SK-N-MC (cell line): Measurements from ENCODE around the gene PPP1R15B.

Experiments
- DNase-seq: peaks from one replicate; pipeline ENCODE4 v3.0.0-alpha.2; 2011; ENCODE audit warnings: low read depth, low spot score
- H3K27ac ChIP-seq: fragments of 200-600 bp; sonication (generic); 2 replicates; pipeline ENCODE4 v1.5.1; 2016; ENCODE audit warnings: mixed run types
- H3K36me3 ChIP-seq: fragments of 200-600 bp; sonication (generic); 2 replicates; pipeline ENCODE4 v1.6.1; 2017; ENCODE audit warnings: antibody characterized with exemption, low read length, mixed read lengths; ENCODE audit not compliant: insufficient read depth
- H3K4me3 ChIP-seq: fragments of 200-600 bp; sonication (generic); 2 replicates; pipeline ENCODE4 v1.5.1; 2016
- H3K9ac ChIP-seq: fragments of 200-600 bp; sonication (generic); 2 replicates; pipeline ENCODE4 v1.8.0; 2017; ENCODE audit warnings: mixed run types, mixed read lengths; ENCODE audit not compliant: insufficient read length
- H3K9me3 ChIP-seq: fragments of 200-600 bp; sonication (generic); 2 replicates; pipeline ENCODE4 v1.6.1; 2017; ENCODE audit warnings: low read depth, mild to moderate bottlenecking, antibody characterized with exemption, low read length, moderate library complexity, mixed read lengths
- EZH2 ChIP-seq: fragments of 200-600 bp; sonication (generic); IDR thresholded peaks from one replicate; pipeline ENCODE4 v1.6.1; 2017; ENCODE audit warnings: antibody characterized with exemption
- FOXP2 ChIP-seq: optimal IDR thresholded peaks from 2 replicates; pipeline ENCODE3; 2011; ENCODE audit warnings: mild to moderate bottlenecking, moderate library complexity; ENCODE audit not compliant: insufficient read depth; ENCODE audit errors: extremely low read length, control extremely low read depth
- POLR2AphosphoS5 ChIP-seq: IDR thresholded peaks from 2 replicates; pipeline ENCODE4 v1.6.1; 2012; ENCODE audit warnings: mild to moderate bottlenecking, low read depth, low read length, borderline replicate concordance

The PPP1R15B gene

DNA sequence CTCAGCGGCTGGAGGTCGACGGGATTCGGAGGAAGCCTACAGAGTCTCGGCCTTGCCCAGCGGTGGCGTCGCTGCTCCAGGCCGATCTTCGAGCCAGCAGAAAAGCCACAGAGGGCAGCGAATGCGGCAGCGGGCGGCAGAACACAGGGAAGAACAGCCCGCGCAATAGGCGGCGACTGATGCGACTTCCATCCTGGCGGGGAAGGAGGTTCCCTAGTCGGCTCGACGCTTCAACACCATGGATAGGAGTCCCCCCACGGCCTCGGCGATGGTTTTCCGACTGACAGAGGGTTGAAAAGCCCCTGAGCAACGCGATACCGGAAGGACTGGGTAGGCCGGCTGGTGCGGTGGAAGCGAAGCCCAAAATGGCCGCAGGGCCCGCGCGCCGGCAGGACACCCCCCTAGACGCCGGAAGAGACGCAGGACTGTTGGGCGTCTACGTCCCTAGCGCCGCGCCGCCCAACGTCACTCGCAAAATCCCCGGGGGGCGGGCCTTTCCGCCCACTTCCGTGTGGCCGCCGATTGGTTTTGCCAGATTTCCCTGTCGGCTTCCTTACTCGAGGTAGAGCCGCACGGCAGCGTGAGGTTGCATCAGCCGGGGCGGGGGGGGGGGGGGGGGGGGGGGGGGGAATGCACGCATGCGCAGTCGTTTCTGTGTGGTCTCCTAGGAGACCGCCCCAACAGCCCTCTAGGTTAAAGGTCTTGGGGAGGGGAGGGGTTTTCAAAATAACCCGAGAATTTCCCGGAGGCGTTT lies at the start of gene PPP1R15B:
Gene PPP1R15B, minus strand, starts transcription at position 367 of the 754 bp plus-strand sequence. CDS start 406 bp downstream, outside the sequence.
- TF ChIP-seq POLR2AphosphoS5 = peak; percentile 97
- peak; percentile 43 for TF ChIP-seq FOXP2
- no peak for TF ChIP-seq EZH2
- Histone ChIP-seq H3K9ac (peak within 1 kb of the TSS; percentile 94), H3K4me3 (peak within 1 kb of the TSS; percentile 79), H3K9me3 (no peaks in the 10 kb centered on the region), H3K36me3 (peaks cover 24% of the 10 kb centered on the region), H3K27ac (peak within 1 kb of the TSS; percentile 94)
- DNase-seq = peak; percentile 93

DNA sequence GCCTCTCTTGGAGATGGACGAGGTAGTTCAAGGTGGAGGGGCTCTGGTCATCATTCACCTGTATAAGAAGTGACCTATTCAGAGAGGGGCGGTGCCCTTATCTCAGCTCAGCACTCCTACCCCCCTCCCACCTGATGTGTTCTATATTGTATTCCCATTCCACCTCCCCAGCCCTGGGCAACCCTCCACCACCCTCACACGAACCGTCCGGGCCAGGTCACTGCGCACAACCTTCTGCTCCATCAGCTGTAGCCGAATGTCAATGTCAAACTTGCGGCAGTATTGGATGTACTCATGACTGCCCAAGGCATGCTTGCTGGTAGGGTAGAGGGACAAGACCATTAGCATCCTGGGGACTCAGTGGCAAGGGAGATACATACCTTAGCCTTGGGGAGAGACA lies 48.7 kb upstream of the PPP1R15B start:
- H3K4me3 ChIP-seq = no peak overlapping the region
- H3K9me3 ChIP-seq = no peaks in the 10 kb centered on the region
- H3K36me3 ChIP-seq = peaks cover 2% of the 10 kb centered on the region; the same call in 1 of the 2 replicates
- no peak overlapping the region for H3K27ac ChIP-seq
- TF ChIP-seq FOXP2 = no peak
- no peak for TF ChIP-seq EZH2
- no peak for TF ChIP-seq POLR2AphosphoS5
- no peak for DNase-seq
- H3K9ac ChIP-seq = no peak overlapping the region

DNA sequence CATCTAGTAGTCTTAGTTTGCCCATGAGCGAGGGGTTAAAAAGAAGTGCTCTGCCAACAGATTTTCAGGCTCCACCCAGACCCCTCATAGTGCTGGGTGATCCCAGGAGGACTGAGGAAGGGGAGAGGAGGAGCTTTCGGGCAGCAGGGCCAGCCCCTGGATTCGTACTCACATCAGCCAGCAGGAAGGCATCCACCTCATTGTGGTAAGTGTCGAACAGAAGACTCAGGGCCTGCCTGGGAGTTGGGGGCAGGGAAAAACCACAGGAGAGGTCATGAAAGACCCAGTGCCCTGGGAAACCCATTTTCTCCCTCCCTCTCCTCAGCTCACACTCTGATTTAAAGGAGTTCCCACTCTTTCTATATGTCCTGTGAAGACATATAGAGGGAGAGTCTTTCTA lies 48.1 kb upstream of the PPP1R15B start:
- peaks cover 2% of the 10 kb centered on the region; the same call in 1 of the 2 replicates for H3K36me3 ChIP-seq
- no peaks in the 10 kb centered on the region for H3K9me3 ChIP-seq
- no peak overlapping the region for H3K9ac ChIP-seq
- H3K27ac ChIP-seq = no peak overlapping the region
- no peak for DNase-seq
- H3K4me3 ChIP-seq = no peak overlapping the region
- TF ChIP-seq FOXP2 (no peak), EZH2 (no peak), POLR2AphosphoS5 (no peak)

DNA sequence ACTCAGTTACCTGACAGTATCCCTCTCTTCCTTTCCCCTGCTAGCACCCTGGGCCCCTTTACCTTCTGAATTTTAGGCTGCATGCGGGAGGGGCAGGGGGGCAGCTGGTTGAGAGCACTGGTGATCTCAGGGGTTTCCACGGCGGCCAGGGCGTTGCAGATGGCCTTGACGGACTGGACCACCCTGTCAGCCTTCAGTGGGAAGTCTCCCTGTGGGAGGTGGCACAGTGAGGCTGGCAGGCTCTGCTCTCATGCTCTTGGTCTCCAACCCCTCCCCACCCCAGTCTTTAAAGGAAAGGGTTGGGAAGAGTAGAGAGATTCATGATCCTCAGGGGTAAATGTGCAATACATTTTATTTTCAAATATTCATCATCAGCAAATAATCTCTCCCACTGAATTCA lies 46.0 kb upstream of the PPP1R15B start:
- H3K9ac ChIP-seq = no peak overlapping the region
- peak overlapping the region; percentile 42; the same call in 1 of the 2 replicates for H3K27ac ChIP-seq
- no peak overlapping the region for H3K4me3 ChIP-seq
- H3K9me3 ChIP-seq = no peaks in the 10 kb centered on the region
- TF ChIP-seq POLR2AphosphoS5 = no peak
- no peak for TF ChIP-seq FOXP2
- no peak for TF ChIP-seq EZH2
- no peak for DNase-seq
- peaks cover 2% of the 10 kb centered on the region; the same call in 1 of the 2 replicates for H3K36me3 ChIP-seq

DNA sequence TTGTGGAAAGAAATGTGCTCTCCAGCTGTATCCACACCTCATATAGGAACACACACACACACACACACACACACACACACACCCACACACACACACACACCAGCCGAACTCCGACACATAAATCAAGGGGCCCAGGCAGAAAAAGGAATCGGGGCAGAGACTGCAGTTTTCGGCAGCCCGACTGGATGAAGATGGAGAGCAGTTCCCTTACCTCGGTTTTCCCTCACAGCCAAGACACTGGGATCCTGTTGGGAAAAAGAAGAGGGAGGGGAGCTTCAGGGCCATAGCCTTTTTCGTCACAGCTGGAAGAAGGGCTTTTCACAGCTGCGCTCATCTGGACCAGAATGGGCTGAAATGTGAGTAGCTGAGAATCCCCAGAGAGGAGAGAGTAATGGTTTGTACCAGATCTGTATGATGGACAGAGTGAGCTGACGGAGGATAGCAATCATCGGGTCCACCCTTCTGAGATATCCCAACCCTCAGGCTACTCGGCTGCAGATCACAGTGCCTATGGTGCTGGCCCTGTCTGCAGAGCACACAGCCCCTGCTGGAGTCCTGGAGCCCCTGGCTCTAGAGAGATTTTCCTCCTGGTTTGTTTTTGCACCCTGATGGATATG lies 45.3 kb upstream of the PPP1R15B start:
- Histone ChIP-seq H3K9me3 (no peaks in the 10 kb centered on the region), H3K36me3 (peaks cover 2% of the 10 kb centered on the region; the same call in 1 of the 2 replicates), H3K4me3 (no peak overlapping the region), H3K27ac (peak overlapping the region; percentile 42), H3K9ac (no peak overlapping the region)
- no peak for DNase-seq
- no peak for TF ChIP-seq POLR2AphosphoS5
- no peak for TF ChIP-seq FOXP2
- TF ChIP-seq EZH2 = no peak

DNA sequence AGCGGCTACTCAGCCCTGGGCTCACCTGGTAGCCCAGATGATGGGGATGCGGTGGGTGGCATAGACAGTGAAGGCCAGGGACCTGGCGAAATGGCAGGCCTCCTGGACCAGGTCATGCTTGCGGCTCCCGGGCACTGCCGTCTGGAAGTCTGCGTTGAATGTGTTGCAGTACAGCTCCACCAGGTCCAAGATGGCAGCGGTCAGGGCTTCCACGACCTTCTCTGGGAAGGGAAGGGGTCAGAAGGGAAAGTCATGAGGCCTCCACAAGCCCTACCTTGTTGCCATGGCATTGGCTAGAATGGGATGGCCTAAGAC lies 44.2 kb upstream of the PPP1R15B start:
- H3K36me3 ChIP-seq = peaks cover 2% of the 10 kb centered on the region; the same call in 1 of the 2 replicates
- no peaks in the 10 kb centered on the region for H3K9me3 ChIP-seq
- H3K4me3 ChIP-seq = no peak overlapping the region
- TF ChIP-seq FOXP2 (no peak), POLR2AphosphoS5 (no peak), EZH2 (no peak)
- DNase-seq = no peak
- no peak overlapping the region for H3K9ac ChIP-seq
- H3K27ac ChIP-seq = no peak overlapping the region

DNA sequence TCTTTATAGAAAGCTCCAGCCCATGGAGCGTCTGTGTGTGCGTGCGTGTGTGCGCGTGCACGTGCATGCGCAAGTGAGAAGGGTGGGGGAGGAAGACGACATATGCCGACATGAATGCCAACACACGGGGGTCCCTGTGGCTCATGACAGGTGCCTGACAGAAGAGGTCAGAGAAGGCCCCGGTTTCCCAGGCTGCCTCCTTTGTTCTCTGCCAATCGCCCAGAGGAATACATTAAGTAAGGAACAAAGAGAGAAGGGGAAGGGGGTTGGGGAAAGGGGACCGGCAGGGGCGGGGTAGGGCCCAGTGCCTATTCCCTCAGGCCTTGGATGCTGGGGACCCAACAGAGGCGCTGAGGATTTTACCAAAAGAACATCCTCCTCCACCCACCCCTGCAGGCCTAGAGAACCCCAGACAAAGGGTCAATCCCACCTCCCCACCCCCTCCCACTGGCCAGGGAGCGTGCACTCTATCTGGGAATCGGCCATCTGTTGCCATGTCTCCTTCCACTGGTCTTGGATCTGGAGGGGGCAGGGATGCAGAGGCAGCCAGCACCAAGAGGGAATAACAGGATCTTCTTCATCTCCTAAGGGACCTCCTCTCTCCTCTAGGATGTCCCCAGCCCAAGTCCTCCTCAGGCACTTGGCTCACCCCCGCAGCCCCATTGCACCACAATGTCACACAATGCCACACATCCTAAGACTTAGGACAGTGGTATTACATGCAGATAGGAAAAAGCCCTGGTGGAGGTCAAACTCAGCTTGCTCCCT lies 43.6 kb upstream of the PPP1R15B start:
- DNase-seq = no peak
- Histone ChIP-seq H3K9ac (no peak overlapping the region), H3K4me3 (no peak overlapping the region), H3K9me3 (no peaks in the 10 kb centered on the region), H3K27ac (no peak overlapping the region), H3K36me3 (peaks cover 2% of the 10 kb centered on the region; the same call in 1 of the 2 replicates)
- TF ChIP-seq POLR2AphosphoS5 (no peak), EZH2 (no peak), FOXP2 (no peak)

DNA sequence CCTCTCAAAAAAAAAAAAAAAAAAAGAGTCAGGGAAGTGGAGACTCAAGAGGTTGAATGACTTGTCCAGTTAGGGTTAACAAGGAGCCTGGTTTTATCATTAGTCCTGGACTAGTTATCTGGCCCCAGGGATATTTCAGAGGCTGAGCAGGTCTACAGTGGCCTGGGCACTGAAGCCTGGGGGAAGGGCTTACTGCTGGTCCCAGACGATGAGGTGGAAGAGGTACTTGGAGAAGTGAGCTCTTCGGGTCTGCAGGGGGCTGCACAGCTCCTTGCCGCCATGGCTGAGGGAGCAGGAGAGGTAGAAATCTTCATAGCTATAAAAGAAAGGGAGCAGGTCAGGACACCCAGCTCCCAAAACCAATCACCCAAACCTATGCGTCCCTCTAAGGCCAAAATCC lies 42.9 kb upstream of the PPP1R15B start:
- no peak for TF ChIP-seq EZH2
- TF ChIP-seq POLR2AphosphoS5 = no peak
- TF ChIP-seq FOXP2 = no peak
- Histone ChIP-seq H3K4me3 (no peak overlapping the region), H3K36me3 (no peaks in the 10 kb centered on the region; the same call in 1 of the 2 replicates), H3K9me3 (no peaks in the 10 kb centered on the region), H3K27ac (no peak overlapping the region), H3K9ac (no peak overlapping the region)
- DNase-seq = no peak
